WTC11 (cell line): ENCODE data around the gene CRYZL1.

Experiments used
- ATF2 ChIP-seq: sonication (generic); formaldehyde crosslinking; IDR thresholded peaks from 2 replicates; pipeline ENCODE4 v1.8.1; 2022; ENCODE audit warnings: low read depth, missing genetic modification reagents, borderline replicate concordance
- CREB1 ChIP-seq: sonication (generic); formaldehyde crosslinking; IDR thresholded peaks from 2 replicates; pipeline ENCODE4 v1.8.0; 2023; ENCODE audit warnings: mild to moderate bottlenecking, missing genetic modification reagents
- CREM ChIP-seq: sonication (generic); formaldehyde crosslinking; IDR thresholded peaks from 2 replicates; pipeline ENCODE4 v1.8.1; 2022; ENCODE audit warnings: mild to moderate bottlenecking, missing genetic modification reagents, moderate library complexity
- CTCF ChIP-seq: fragments of 200-600 bp; IDR thresholded peaks from 2 replicates; pipeline ENCODE4 v1.8.0; 2022; ENCODE audit warnings: antibody characterized with exemption
- HMGXB4 ChIP-seq: sonication (generic); formaldehyde crosslinking; IDR thresholded peaks from 2 replicates; pipeline ENCODE4 v1.8.1; 2023; ENCODE audit warnings: mild to moderate bottlenecking, moderate library complexity, missing genetic modification reagents
- NFE2L1 ChIP-seq: sonication (generic); formaldehyde crosslinking; IDR thresholded peaks from 2 replicates; pipeline ENCODE4 v1.8.1; 2023; ENCODE audit warnings: missing genetic modification reagents
- NFYB ChIP-seq: sonication (generic); formaldehyde crosslinking; conservative IDR thresholded peaks from 2 replicates; pipeline ENCODE4 v1.8.0; 2022; ENCODE audit warnings: low read depth, missing genetic modification reagents
- NR2C2 ChIP-seq: sonication (generic); formaldehyde crosslinking; IDR thresholded peaks from 2 replicates; pipeline ENCODE4 v1.8.0; 2022; ENCODE audit warnings: mild to moderate bottlenecking, missing genetic modification reagents
- NR3C1 ChIP-seq: sonication (generic); formaldehyde crosslinking; conservative IDR thresholded peaks from 2 replicates; pipeline ENCODE4 v1.8.1; 2023; ENCODE audit warnings: low read depth, mild to moderate bottlenecking, missing genetic modification reagents
- USF1 ChIP-seq: sonication (generic); formaldehyde crosslinking; IDR thresholded peaks from 2 replicates; pipeline ENCODE4 v1.8.0; 2022; ENCODE audit warnings: mild to moderate bottlenecking, missing genetic modification reagents
- TF ChIP-seq, protein P1 (sequence below): sonication (generic); formaldehyde crosslinking; IDR thresholded peaks from 2 replicates; pipeline ENCODE4 v1.8.1; 2023; ENCODE audit warnings: mild to moderate bottlenecking, missing genetic modification reagents, moderate library complexity

DNA sequence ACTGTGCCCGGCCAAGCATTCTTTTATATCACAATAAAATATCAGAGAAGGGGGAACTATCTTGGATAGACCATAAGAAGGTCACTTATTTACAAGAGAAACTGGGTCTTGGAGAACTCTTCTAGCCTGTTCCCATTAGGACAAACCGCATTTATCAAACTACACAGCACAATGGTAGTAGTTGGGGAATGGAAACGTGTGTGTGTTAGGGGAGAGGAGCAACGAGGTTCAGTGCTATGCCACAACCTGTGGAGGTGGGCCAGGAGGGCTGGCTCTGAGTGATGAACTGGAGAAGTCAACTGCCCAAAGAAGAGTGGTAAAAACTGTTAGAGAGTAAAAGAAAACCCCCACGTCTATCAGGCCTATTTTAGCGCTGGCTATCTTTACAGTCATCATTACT is 54.6 kb downstream of the CRYZL1 start:
- TF ChIP-seq CTCF (no peak), CREM (CRISPR knock-in tag) (no peak), NR3C1 (CRISPR knock-in tag) (no peak), ATF2 (CRISPR knock-in tag) (no peak), HMGXB4 (CRISPR knock-in tag) (no peak), CREB1 (CRISPR knock-in tag) (no peak), NFE2L1 (no peak), USF1 (CRISPR knock-in tag) (no peak), NFYB (CRISPR knock-in tag) (no peak), NR2C2 (no peak)
- TF ChIP-seq, protein P1, sequence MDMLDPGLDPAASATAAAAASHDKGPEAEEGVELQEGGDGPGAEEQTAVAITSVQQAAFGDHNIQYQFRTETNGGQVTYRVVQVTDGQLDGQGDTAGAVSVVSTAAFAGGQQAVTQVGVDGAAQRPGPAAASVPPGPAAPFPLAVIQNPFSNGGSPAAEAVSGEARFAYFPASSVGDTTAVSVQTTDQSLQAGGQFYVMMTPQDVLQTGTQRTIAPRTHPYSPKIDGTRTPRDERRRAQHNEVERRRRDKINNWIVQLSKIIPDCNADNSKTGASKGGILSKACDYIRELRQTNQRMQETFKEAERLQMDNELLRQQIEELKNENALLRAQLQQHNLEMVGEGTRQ (CRISPR knock-in tag), result no peak
